Gastrocnemius medialis (tissue), 4 donors: Measurements from ENCODE around the gene CCDC92. TPM values are rescaled to one million over a fixed set of nuclear protein-coding genes. Genes with fewer than 3 reads are reported as not detected.

Source experiments
- ATAC-seq, 2 donors: fragments of 150-250 bp; one replicate each; pipeline ENCODE4 v1.9.1; 2016
- DNase-seq, 2 donors: peaks; one replicate each; pipeline ENCODE4 v3.0.0-alpha.2; 2019
- H3K27ac ChIP-seq, 4 donors: fragments of 200-600 bp; sonication (generic); 1 replicate in 1 of 4; 2 replicates in 3 of 4; pipeline ENCODE4 v1.5.1; 2016 to 2018; ENCODE audit warnings: mild to moderate bottlenecking in 2 of 4, moderate library complexity in 1 of 4
- H3K27me3 ChIP-seq, 3 donors: fragments of 200-600 bp; sonication (generic) in 2 of 3; 1 replicate in 1 of 3; 2 replicates in 2 of 3; pipeline versions ENCODE4 v1.5.1 to v1.6.0; 2016 to 2019; ENCODE audit warnings: mild to moderate bottlenecking in 1 of 3, moderate library complexity in 1 of 3
- H3K36me3 ChIP-seq, 2 donors: fragments of 200-600 bp; sonication (generic) in 1 of 2; one replicate each; pipeline ENCODE4 v1.5.1; 2017 to 2018
- H3K4me1 ChIP-seq, 2 donors: fragments of 200-600 bp; sonication (generic) in 1 of 2; one replicate each; pipeline ENCODE4 v1.5.1; 2016 to 2017; ENCODE audit warnings: mild to moderate bottlenecking in 2 of 2
- H3K4me3 ChIP-seq, 4 donors: fragments of 200-600 bp; sonication (generic) in 3 of 4; 1 replicate in 1 of 4; 2 replicates in 3 of 4; pipeline ENCODE4 v1.5.1; 2016 to 2019; ENCODE audit warnings: mild to moderate bottlenecking in 2 of 4
- H3K9me3 ChIP-seq, 3 donors: fragments of 200-600 bp; sonication (generic) in 2 of 3; 1 replicate in 1 of 3; 2 replicates in 2 of 3; pipeline ENCODE4 v1.5.1; 2016 to 2019
- POLR2A ChIP-seq, 2 donors: fragments of 450-650 bp; IDR thresholded peaks; one replicate each; pipeline ENCODE4 v1.6.1; 2017; ENCODE audit warnings: antibody characterized with exemption in 2 of 2, mild to moderate bottlenecking in 2 of 2, moderate library complexity in 2 of 2
- in situ Hi-C, 4 donors: fragments of 200-750 bp; cut with MboI; loops; one replicate each; pipeline versions ENCODE4 v1.15.0 to v1.8.0; 2017; ENCODE audit warnings: low sequenced_read_pairs in 4 of 4
- intact Hi-C: fragments of 100-400 bp; cut with DNase I; formaldehyde crosslinking; loops from one replicate; pipeline ENCODE4 v1.15.1; 2023; ENCODE audit warnings: low total_unique reads
- total RNA-seq, 4 donors: library from RNA; depleted of rRNA; stranded (reverse); fragments of >200 nt; gene quantifications; one replicate each; pipeline versions ENCODE4 v1.1.0 to v1.2.3, GENCODE V29; 2016
- TF ChIP-seq, protein P1 (sequence below), 5 experiments: fragments of 450-650 bp in 3 of 5; fragments of 200-600 bp in 2 of 5; sonication (generic) in 2 of 5; IDR thresholded peaks in 4 of 5; conservative IDR thresholded peaks in 1 of 5; 1 replicate in 4 of 5; 2 replicates in 1 of 5; pipeline ENCODE4 v1.5.1; 2016 to 2019; ENCODE audit warnings: antibody characterized with exemption in 5 of 5, mild to moderate bottlenecking in 3 of 5, moderate library complexity in 3 of 5

CCDC92 gene
- total RNA-seq, 4 donors from 2014 or later, result 21.1 to 29.1 (median 23.7) TPM

DNA sequence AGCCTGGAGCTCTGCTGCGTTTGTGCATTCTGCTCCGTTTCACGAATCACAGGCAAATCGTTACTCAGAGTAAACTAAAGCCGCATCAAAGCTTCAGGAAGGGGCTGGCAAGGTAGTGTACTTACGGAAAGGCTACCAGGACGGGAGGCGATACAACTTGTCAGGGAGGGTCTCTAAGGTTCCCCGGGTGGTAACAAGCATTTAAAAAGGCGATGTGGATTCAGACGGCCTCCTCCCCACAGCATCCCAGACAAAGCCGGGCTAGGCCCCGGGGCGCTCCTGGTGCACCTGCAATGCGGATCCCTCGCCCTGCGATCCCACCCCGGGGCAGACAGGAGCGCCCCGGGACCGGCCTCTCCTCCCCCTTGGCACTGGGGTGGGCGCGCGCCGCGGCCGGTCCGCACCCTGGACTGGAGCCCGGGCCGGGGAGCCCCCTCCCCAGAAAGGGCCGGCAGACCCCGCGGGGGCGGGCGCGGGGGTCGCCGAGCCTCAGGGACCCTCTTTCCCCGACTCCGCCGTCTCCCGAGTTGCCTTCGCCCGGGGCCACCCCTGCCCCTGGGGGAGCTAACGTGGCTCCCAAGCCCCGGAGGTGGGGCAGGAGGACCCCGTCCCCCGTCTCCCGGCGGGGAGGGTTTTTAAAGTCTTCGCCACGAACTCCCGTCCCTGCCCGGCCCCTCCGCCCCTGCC is 718 bp downstream of the CCDC92 start:
- intact Hi-C loops, result loop anchor here (1.0 to 2.0 kb wide), 3 partner anchors 55 to 259 kb away; partner anchors contain the start of gene ATP6V0A2
- Histone ChIP-seq H3K27me3 (no peaks in the 10 kb centered on the region), H3K4me3 (peak overlapping the region; percentile 68 to 94 (median 90)), H3K27ac (peak overlapping the region; percentile 91 to 92 (median 92)), H3K36me3 (peaks cover 0 to 9% of the 10 kb centered on the region in 2 donors), H3K4me1 (peaks cover 10 to 13% of the 10 kb centered on the region in 2 donors), H3K9me3 (no peaks in the 10 kb centered on the region)
- ATAC-seq, result peak; percentile 22 to 24
- in situ Hi-C loops, result no loop called here
- no peak for TF ChIP-seq POLR2A (IDR thresholded peaks at IDR 0.05)
- TF ChIP-seq, protein P1, sequence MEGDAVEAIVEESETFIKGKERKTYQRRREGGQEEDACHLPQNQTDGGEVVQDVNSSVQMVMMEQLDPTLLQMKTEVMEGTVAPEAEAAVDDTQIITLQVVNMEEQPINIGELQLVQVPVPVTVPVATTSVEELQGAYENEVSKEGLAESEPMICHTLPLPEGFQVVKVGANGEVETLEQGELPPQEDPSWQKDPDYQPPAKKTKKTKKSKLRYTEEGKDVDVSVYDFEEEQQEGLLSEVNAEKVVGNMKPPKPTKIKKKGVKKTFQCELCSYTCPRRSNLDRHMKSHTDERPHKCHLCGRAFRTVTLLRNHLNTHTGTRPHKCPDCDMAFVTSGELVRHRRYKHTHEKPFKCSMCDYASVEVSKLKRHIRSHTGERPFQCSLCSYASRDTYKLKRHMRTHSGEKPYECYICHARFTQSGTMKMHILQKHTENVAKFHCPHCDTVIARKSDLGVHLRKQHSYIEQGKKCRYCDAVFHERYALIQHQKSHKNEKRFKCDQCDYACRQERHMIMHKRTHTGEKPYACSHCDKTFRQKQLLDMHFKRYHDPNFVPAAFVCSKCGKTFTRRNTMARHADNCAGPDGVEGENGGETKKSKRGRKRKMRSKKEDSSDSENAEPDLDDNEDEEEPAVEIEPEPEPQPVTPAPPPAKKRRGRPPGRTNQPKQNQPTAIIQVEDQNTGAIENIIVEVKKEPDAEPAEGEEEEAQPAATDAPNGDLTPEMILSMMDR (IDR thresholded peaks at IDR 0.05 in 4 of 5, conservative IDR thresholded peaks at IDR 0.05 in 1 of 5), result no peak
- DNase-seq, result peak in 1 of 2 donors; percentile 14

DNA sequence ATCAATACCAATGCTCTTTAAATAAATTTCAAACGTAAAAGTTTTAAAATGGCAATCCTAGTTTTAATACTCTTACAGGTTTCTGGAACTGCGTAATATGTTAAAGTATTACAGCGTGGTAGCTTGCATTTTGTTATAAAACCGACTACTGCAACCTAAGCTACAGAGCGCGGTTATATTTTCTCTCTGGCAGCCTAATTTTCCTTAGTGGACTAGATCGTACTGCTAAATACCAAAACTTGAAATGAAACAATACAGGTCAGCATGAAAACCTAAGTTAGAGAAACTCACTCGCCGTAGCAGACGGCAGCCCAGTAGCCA is 1.2 kb downstream of the CCDC92 start:
- in situ Hi-C loops, result no loop called here
- no peaks in the 10 kb centered on the region for H3K27me3 ChIP-seq
- no peak for ATAC-seq
- intact Hi-C loops, result no loop called here
- H3K4me1 ChIP-seq, result peaks cover 10 to 13% of the 10 kb centered on the region in 2 donors
- DNase-seq, result no peak
- peak overlapping the region; percentile 68 to 94 (median 90) for H3K4me3 ChIP-seq
- H3K9me3 ChIP-seq, result no peaks in the 10 kb centered on the region
- H3K36me3 ChIP-seq, result peaks cover 0 to 7% of the 10 kb centered on the region in 2 donors
- TF ChIP-seq, protein P1 (IDR thresholded peaks at IDR 0.05 in 4 of 5, conservative IDR thresholded peaks at IDR 0.05 in 1 of 5), result no peak
- TF ChIP-seq POLR2A (IDR thresholded peaks at IDR 0.05), result no peak
- H3K27ac ChIP-seq, result peak overlapping the region; percentile 91 to 92 (median 92)

DNA sequence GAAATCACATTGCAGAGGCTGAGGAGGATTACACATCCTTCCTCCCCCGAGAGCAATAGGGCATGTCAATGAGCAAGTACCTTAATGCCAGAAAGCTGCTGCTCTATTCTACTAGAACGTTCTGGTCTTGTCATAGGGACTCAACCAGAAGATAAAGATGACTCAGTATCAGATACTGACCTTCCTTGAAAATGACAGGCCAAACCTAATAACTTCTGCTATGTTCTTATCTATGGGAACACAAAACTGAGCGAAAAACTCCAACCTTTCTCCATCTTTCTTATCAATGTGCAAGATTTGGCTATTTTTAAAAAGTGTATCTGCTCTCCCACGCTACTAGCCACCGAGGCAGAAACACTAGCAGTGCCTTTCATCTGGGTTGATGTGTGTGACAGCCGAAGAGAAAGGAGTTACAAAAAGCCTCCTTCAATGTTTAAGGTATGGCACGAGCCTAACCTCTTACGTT is 5.5 kb downstream of the CCDC92 start:
- in situ Hi-C loops, result no loop called here
- intact Hi-C loops, result no loop called here
- Histone ChIP-seq H3K27ac (no peak overlapping the region), H3K36me3 (no peaks in the 10 kb centered on the region), H3K27me3 (no peaks in the 10 kb centered on the region), H3K4me3 (no peak overlapping the region), H3K4me1 (peaks cover 0 to 7% of the 10 kb centered on the region in 2 donors), H3K9me3 (no peaks in the 10 kb centered on the region)
- ATAC-seq (no peak), DNase-seq (no peak)
- no peak for TF ChIP-seq POLR2A (IDR thresholded peaks at IDR 0.05)

DNA sequence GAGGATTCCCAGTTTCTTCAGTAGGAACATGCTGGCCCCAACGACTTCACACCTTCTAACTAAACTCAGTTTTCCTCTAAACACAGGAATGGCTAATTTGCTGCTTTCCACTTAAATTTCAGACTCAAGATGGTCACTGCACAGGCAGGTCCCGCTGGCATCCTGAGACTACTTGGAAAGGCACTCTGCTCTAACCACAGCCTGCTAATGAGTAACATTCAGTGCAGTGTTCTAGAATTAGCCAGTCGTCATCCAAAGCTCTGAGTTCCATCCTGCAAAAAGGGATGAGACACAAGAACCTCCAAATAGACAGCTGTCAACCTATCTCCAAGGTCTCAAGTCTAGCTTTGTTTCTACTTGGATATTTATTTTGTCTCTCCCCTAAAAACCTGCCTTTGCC is 6.0 kb downstream of the CCDC92 start:
- intact Hi-C loops, result no loop called here
- Histone ChIP-seq H3K27me3 (no peaks in the 10 kb centered on the region), H3K36me3 (no peaks in the 10 kb centered on the region), H3K9me3 (no peaks in the 10 kb centered on the region), H3K4me1 (peaks cover 0 to 5% of the 10 kb centered on the region in 2 donors), H3K27ac (no peak overlapping the region), H3K4me3 (no peak overlapping the region)
- DNase-seq (no peak), ATAC-seq (no peak)
- in situ Hi-C loops, result no loop called here
- TF ChIP-seq, protein P1 (IDR thresholded peaks at IDR 0.05 in 4 of 5, conservative IDR thresholded peaks at IDR 0.05 in 1 of 5), result no peak
- TF ChIP-seq POLR2A (IDR thresholded peaks at IDR 0.05), result no peak

DNA sequence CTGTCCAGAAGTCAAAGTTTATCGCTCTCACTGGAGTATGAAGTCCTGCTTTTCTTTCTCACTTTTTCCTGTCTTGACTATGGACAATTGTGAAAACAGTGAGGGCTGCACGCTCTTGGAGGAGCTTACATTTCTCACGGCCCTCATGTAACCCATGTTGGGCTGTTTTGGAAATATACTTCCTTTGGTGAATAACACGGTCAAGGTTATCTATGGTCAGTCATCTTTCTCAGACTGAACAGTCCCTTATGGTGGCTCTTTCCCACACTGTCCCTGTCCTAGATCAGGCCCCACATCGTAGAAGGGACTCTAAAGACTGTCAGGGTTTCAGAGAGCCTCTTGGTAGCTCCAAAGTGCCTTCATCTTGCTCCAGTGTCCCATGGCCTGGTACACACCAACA is 7.2 kb downstream of the CCDC92 start:
- H3K4me3 ChIP-seq, result no peak overlapping the region
- no peaks in the 10 kb centered on the region for H3K4me1 ChIP-seq
- DNase-seq, result no peak
- H3K27me3 ChIP-seq, result no peaks in the 10 kb centered on the region
- TF ChIP-seq, protein P1 (IDR thresholded peaks at IDR 0.05 in 4 of 5, conservative IDR thresholded peaks at IDR 0.05 in 1 of 5), result no peak
- TF ChIP-seq POLR2A (IDR thresholded peaks at IDR 0.05), result no peak
- no peak for ATAC-seq
- H3K36me3 ChIP-seq, result no peaks in the 10 kb centered on the region
- intact Hi-C loops (no loop called here), in situ Hi-C loops (no loop called here)
- H3K27ac ChIP-seq, result no peak overlapping the region
- H3K9me3 ChIP-seq, result no peaks in the 10 kb centered on the region
